ENCODE measurements around the gene EYS. TPM values are rescaled to one million over a fixed set of nuclear protein-coding genes. Genes with fewer than 3 reads are reported as not detected.

Gene EYS
- total and polyA plus RNA-seq, 8 donors = 0.03 to 0.25 (median 0.13) TPM

GRCh38 chr6:64411226-64411625 lies 1295.8 kb downstream of the EYS start:
- no peak for DNase-seq
- Histone ChIP-seq H3K36me3 (no peaks in the 10 kb centered on the region), H3K27me3 (no peaks in the 10 kb centered on the region), H3K4me3 (no peak overlapping the region), H3K9me3 (no peaks in the 10 kb centered on the region), H3K4me1 (no peaks in the 10 kb centered on the region), H3K27ac (no peak overlapping the region)
- TF ChIP-seq CTCF (IDR thresholded peaks at IDR 0.05) = no peak
- ATAC-seq = no peak
- no peak for FAIRE-seq
- intact Hi-C loops (cut with DNase I) = no loop called here

GRCh38 chr6:64409948-64410347 lies 1297.1 kb downstream of the EYS start:
- H3K4me3 ChIP-seq = no peak overlapping the region
- intact Hi-C loops (cut with DNase I) = no loop called here
- H3K9me3 ChIP-seq = no peaks in the 10 kb centered on the region
- FAIRE-seq (no peak), ATAC-seq (no peak), DNase-seq (no peak)
- H3K36me3 ChIP-seq = no peaks in the 10 kb centered on the region
- no peaks in the 10 kb centered on the region for H3K4me1 ChIP-seq
- no peak overlapping the region for H3K27ac ChIP-seq
- no peak for TF ChIP-seq CTCF (IDR thresholded peaks at IDR 0.05)
- H3K27me3 ChIP-seq = no peaks in the 10 kb centered on the region
- WGBS, 2 donors = 37 to 43% methylated on average over 1 of the region's 1 CpG

- Histone ChIP-seq H3K27me3 (no peaks in the 10 kb centered on the region), H3K36me3 (no peaks in the 10 kb centered on the region), H3K27ac (no peak overlapping the region), H3K4me1 (no peaks in the 10 kb centered on the region), H3K9me3 (no peaks in the 10 kb centered on the region), H3K4me3 (no peak overlapping the region)
- DNase-seq (no peak), ATAC-seq (no peak), FAIRE-seq (no peak)
- no peak for TF ChIP-seq CTCF (IDR thresholded peaks at IDR 0.05)
- intact Hi-C loops (cut with DNase I) = no loop called here
- WGBS, 2 donors = 63% methylated on average over 5 of the region's 5 CpGs
Measured at GRCh38 chr6:64404396-64404795, 1302.6 kb downstream of the EYS start.

GRCh38 chr6:64383277-64383676 lies 1323.7 kb downstream of the EYS start:
- Histone ChIP-seq H3K4me1 (no peaks in the 10 kb centered on the region), H3K4me3 (no peak overlapping the region), H3K27me3 (no peaks in the 10 kb centered on the region), H3K9me3 (no peaks in the 10 kb centered on the region), H3K27ac (no peak overlapping the region), H3K36me3 (no peaks in the 10 kb centered on the region)
- ATAC-seq = no peak
- DNase-seq = no peak
- no peak for TF ChIP-seq CTCF (IDR thresholded peaks at IDR 0.05)
- 26 to 33% methylated on average over 2 of the region's 2 CpGs for WGBS, 2 donors
- FAIRE-seq = no peak
- intact Hi-C loops (cut with DNase I) = no loop called here

- TF ChIP-seq CTCF (IDR thresholded peaks at IDR 0.05) = no peak
- FAIRE-seq (no peak), ATAC-seq (no peak), DNase-seq (no peak)
- no peaks in the 10 kb centered on the region for H3K36me3 ChIP-seq
- H3K27me3 ChIP-seq = no peaks in the 10 kb centered on the region
- WGBS, 2 donors = 51 to 68% methylated on average over 5 of the region's 5 CpGs
- intact Hi-C loops (cut with DNase I) = no loop called here
- H3K4me1 ChIP-seq = no peaks in the 10 kb centered on the region
- H3K27ac ChIP-seq = no peak overlapping the region
- H3K9me3 ChIP-seq = no peaks in the 10 kb centered on the region
- H3K4me3 ChIP-seq = no peak overlapping the region
Measured at GRCh38 chr6:64376394-64376793, 1330.6 kb downstream of the EYS start.
